GM19238 (cell line): ENCODE measurements around the gene DDRGK1.

ENCODE experiments used
- DNase-seq: peaks from one replicate; pipeline ENCODE4 v3.0.0; 2011; ENCODE audit warnings: low spot score; ENCODE audit not compliant: insufficient read length

DDRGK1 gene

GRCh38 chr20:3204124-3204794 is at the start of gene DDRGK1:
Gene DDRGK1 (minus strand): TSS chr20:3204682. CDS start chr20:3204627, 55 bp downstream.
- peak; percentile 87 for DNase-seq

- DNase-seq = no peak
Observed at GRCh38 chr20:3251806-3252205, 47.3 kb upstream of the DDRGK1 start.

GRCh38 chr20:3250091-3250504 is 45.6 kb upstream of the DDRGK1 start:
- DNase-seq = no peak

- no peak for DNase-seq
Observed at GRCh38 chr20:3248993-3249347, 44.5 kb upstream of the DDRGK1 start.

GRCh38 chr20:3248167-3248992 is 43.9 kb upstream of the DDRGK1 start:
- no peak for DNase-seq

GRCh38 chr20:3247638-3248037 is 43.2 kb upstream of the DDRGK1 start:
- no peak for DNase-seq

GRCh38 chr20:3246682-3247081 is 42.2 kb upstream of the DDRGK1 start:
- no peak for DNase-seq

- no peak for DNase-seq
Observed at GRCh38 chr20:3245711-3246110, 41.2 kb upstream of the DDRGK1 start.

GRCh38 chr20:3245156-3245555 is 40.7 kb upstream of the DDRGK1 start:
- no peak for DNase-seq

GRCh38 chr20:3244613-3245012 is 40.1 kb upstream of the DDRGK1 start:
- no peak for DNase-seq

- no peak for DNase-seq
Observed at GRCh38 chr20:3243718-3244358, 39.4 kb upstream of the DDRGK1 start.

GRCh38 chr20:3242172-3242692 is 37.8 kb upstream of the DDRGK1 start:
- no peak for DNase-seq

GRCh38 chr20:3240776-3241363 is 36.4 kb upstream of the DDRGK1 start:
- DNase-seq = no peak

- no peak for DNase-seq
Observed at GRCh38 chr20:3239867-3240775, 35.6 kb upstream of the DDRGK1 start.

GRCh38 chr20:3239026-3239866 is 34.8 kb upstream of the DDRGK1 start, which contains the start of gene SLC4A11:
Gene SLC4A11 (minus strand): TSS chr20:3239190. CDS start chr20:3239137, 53 bp downstream.
- peak; percentile 71 for DNase-seq

- DNase-seq = peak; percentile 61
Observed at GRCh38 chr20:3238616-3239025, 34.1 kb upstream of the DDRGK1 start.

- no peak for DNase-seq
Observed at GRCh38 chr20:3237958-3238615, 33.6 kb upstream of the DDRGK1 start.

GRCh38 chr20:3237011-3237957 is 32.8 kb upstream of the DDRGK1 start:
- no peak for DNase-seq
